ENCODE measurements around the gene CELF1.

Gene CELF1

GRCh38 chr11:47483457-47483856, 69.5 kb downstream of the CELF1 start:
- DNase-seq: peak; percentile 29 to 79 (median 59)

- DNase-seq: peak in 2 of 4 experiments; percentile 23 to 26
Measured at GRCh38 chr11:47480762-47481161, 72.2 kb downstream of the CELF1 start.

GRCh38 chr11:47478651-47479329, 74.1 kb downstream of the CELF1 start:
- DNase-seq: no peak

GRCh38 chr11:47477753-47478152, 75.2 kb downstream of the CELF1 start:
- no peak for DNase-seq

GRCh38 chr11:47477323-47477722, 75.6 kb downstream of the CELF1 start:
- DNase-seq: peak; percentile 35 to 63 (median 42)

GRCh38 chr11:47470671-47471070, 82.3 kb downstream of the CELF1 start:
- DNase-seq: no peak

DNA sequence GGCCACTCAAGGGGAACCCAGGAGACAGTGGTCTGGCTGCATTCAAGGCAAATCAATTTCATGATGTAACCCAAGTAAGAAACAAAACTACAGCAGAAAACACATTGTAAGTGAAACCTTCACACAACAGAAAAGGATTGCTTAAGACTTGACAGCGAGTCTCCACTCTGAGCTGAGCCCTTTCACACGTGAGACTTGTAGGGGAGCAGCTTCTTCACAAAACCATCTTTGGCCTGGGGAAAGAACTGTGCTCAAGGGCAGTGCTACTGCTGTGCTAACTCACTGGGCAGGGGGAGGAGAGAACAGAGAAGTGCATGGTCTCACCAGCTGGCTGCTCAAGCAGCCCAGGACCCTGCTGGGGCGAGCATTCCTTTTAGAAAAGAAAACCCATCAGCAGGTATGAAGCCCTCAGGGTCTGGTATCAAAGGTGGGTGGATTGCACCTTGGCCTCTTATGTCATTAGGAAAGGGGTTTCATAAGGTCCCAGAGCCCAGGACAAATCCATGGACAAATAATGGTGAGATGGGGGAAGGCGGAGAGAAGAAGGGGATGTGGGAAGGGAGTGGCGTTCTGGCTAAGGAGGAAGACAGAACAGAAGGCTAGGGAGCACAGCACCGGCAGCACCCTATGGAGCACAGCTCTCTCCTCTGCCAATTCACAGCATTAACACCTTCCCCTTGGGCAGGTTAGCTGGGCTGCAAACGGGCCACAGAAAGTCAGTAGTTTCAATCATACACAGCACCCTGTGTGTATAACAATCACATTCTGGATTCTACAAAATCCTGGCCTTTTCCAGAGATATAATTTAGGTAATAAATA, 83.4 kb downstream of the CELF1 start:
- DNase-seq: peak in 3 of 4 experiments; percentile 25 to 30 (median 30)

GRCh38 chr11:47468598-47469214, 84.2 kb downstream of the CELF1 start:
- DNase-seq: peak; percentile 62 to 74 (median 68)

DNA sequence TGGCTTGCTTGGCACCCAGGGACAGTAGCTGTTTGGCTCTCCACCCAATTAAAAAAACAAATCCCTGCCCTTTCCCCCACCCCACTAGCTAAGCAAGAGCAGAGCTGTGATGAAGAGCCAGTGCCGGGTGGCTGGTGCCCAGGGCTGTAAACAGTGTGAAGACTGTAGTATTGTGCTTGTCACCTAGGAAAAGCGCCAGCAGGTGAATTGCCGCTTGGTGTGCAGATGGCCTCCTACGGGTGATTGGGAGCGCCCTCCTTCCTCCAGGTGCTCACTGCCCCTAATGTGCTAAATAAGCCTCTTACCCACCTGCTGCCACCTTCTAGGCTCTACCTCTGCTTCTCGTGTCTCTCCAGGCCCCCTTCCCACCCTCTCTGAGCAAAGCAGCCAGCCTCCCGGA, 85.6 kb downstream of the CELF1 start:
- no peak for DNase-seq

GRCh38 chr11:47466701-47467250, 86.2 kb downstream of the CELF1 start:
- no peak for DNase-seq

DNA sequence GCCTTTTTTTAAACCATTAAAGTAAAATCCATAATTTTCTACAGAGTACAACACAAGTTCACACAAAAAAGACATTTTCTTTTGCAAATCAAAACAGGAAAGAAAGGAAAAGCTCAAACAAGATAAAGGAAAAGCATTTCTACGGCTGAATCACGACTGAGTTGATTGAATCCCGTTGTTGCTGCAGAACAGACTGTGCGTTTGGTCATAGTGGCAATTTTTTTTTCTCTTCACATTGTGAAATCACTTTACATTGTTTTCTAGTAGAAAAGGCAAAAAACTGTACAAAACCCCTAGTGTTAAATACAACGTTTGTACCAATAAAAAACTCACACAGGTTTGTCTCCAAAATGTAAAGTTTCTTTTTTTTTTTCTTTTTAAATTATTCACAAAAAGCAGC, 86.7 kb downstream of the CELF1 start:
- DNase-seq: no peak

DNA sequence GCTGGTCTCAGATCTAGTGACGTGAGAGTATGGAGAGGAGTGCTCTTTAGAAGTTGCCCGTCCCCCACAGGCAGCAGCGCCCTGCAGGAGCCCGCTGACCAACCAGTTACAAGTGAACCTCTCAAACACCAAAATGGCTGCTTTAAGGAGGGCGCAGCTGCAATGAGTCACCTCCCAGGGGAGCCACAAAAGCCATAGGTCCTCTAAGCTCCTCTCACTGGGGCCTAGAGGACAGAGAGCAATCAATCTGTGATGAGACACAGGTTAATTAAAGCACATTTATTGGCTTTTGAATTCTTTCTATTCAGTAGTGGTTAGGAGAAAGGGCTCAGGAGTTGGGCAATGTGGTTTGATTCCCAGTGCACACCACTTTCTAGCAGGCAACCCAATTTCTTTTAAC, 88.4 kb downstream of the CELF1 start:
- no peak for DNase-seq

DNA sequence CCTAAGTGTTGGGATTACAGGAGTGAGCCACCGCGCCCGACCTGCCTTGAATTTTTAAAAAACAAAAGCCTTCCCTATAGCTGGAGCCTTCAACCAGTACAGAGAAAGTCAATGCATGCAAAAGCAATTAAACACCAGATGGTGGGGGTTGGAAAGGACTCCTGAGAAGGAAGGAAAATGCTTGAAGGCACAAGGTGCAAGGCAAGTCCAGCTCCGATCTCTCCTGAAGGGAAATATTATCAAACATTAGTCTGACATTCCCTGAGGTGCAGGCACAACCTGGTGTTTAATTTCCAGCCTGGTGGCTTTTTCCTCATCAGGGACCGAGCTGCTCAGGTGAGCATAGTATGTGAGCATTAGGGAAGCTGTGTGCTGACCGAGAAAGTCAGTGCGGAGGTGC, 91.1 kb downstream of the CELF1 start:
- no peak for DNase-seq

GRCh38 chr11:47460571-47461235, 92.2 kb downstream of the CELF1 start:
- no peak for DNase-seq

DNA sequence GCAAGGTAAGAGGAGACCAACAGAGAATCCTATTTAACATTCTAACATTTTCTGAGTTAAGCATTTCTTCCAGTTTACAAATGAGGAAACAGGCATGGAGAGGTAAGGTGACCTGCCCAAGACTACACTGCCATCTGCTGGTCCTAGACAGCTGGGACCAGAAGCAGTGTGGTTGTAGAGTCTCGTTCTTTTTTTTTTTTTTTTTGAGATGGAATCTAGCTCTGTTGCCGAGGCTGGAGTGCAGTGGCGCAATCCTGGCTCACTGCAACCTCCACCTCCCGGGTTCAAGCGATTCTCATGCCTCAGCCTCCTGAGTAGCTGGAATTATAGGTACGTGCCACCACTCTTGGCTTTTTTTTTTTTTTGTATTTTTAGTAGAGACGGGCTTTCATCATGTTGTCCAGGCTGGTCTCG, 98.7 kb downstream of the CELF1 start:
- DNase-seq: peak; percentile 71 to 85 (median 82)

- no peak for DNase-seq
Measured at GRCh38 chr11:47453365-47453764, 99.6 kb downstream of the CELF1 start.

DNA sequence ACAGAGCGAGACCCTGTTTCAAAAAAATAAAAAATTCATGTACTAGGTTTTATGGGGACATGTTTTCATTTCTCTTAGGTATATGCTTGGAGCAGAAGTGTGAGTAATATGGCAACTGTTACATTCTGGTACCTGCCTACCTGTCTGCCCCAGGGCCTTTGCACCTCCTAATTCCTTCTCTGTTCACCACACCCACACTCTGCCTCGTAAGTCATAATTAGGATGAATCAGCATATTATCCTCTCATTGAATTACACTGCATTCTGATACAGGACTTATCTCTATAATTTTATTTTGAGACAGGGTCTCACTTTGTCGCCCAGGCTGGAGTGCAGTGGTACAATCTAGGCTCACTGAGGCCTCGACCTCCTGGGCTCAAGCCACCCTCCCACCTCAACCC, 100.9 kb downstream of the CELF1 start:
- DNase-seq: no peak

- DNase-seq: no peak
Measured at GRCh38 chr11:47451436-47451835, 101.5 kb downstream of the CELF1 start.

DNA sequence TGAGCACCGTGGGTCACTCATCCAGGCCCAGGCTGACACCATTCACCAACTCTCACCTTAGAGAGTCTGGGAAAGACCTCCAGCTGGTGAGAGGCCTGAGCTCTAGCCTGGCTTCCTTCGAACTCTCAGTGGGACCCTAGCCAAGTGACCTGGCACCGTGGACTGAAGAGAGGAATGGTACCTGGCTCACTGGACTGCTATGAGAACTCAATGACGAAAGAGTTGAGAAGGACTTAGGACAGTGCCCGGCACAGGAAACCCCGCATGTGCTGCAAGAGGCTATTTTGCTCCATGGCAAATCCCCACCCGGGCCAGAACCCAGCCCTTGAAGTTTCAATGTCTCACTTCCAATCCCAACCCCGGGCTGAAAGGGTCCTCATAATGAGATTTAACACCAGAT, 103.4 kb downstream of the CELF1 start:
- no peak for DNase-seq

- no peak for DNase-seq
Measured at GRCh38 chr11:47448566-47449427, 104.1 kb downstream of the CELF1 start, which contains the start of gene RAPSN. Gene RAPSN, minus strand, starts transcription at chr11:47449136. Its CDS starts 172 bp downstream, at chr11:47448964.

GRCh38 chr11:47447906-47448305, 105.0 kb downstream of the CELF1 start:
- no peak for DNase-seq

DNA sequence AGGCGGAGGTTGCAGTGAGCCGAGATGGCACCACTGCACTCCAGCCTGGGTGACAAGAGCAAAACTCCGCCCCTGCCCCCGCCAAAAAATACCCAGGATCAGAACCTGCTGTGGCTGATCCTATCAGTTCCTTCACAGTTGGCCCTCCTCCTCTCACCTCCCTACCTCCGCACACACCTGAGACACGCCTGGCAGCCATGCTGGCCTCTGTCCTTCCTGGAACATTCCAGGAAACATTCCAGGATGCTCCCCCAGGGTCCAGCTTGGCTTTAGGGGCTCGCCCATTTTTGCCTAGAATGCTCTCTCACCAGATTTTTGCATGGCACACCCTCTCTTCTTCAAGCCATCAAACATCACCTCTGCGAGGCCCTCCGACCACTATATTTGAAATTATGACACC, 106.1 kb downstream of the CELF1 start:
- no peak for DNase-seq

Data from suppressor macrophage (primary cell).